ENCODE data around the gene PLEKHG5. TPM values are rescaled to one million over a fixed set of nuclear protein-coding genes. Genes with fewer than 3 reads are reported as not detected.

The PLEKHG5 gene
- polyA plus RNA-seq, 1 experiment, result 4.2 TPM

GRCh38 chr1:6466751-6467150 is 24.7 kb downstream of the PLEKHG5 start:
- TF ChIP-seq, protein P1, sequence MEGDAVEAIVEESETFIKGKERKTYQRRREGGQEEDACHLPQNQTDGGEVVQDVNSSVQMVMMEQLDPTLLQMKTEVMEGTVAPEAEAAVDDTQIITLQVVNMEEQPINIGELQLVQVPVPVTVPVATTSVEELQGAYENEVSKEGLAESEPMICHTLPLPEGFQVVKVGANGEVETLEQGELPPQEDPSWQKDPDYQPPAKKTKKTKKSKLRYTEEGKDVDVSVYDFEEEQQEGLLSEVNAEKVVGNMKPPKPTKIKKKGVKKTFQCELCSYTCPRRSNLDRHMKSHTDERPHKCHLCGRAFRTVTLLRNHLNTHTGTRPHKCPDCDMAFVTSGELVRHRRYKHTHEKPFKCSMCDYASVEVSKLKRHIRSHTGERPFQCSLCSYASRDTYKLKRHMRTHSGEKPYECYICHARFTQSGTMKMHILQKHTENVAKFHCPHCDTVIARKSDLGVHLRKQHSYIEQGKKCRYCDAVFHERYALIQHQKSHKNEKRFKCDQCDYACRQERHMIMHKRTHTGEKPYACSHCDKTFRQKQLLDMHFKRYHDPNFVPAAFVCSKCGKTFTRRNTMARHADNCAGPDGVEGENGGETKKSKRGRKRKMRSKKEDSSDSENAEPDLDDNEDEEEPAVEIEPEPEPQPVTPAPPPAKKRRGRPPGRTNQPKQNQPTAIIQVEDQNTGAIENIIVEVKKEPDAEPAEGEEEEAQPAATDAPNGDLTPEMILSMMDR (IDR thresholded peaks at IDR 0.05; ENCODE audit: low read depth, low read length), result no peak
- DNase-seq (ENCODE audit: low read depth, low spot score), result no peak
- ChIA-PET POLR2A (interaction anchor here (0.7 kb wide), 1 partner anchor 259 kb away, joined by 3 read pairs; no protein-coding TSS in a partner anchor), CTCF (interaction anchor here (0.5 to 2.7 kb wide), 4 partner anchors 9 to 88 kb away, joined by 3 to 11 read pairs (median 4); partner anchors contain the start of gene TAS1R1)
- Histone ChIP-seq H3K4me3 (ENCODE audit: low read depth, low read length) (no peak overlapping the region), H3K9me3 (ENCODE audit: control insufficient read depth, insufficient read depth, low read length) (peaks cover 4% of the 10 kb centered on the region; the same call in 1 of the 2 replicates), H3K27me3 (ENCODE audit: control insufficient read depth, insufficient read depth, low read length) (peaks cover under 1% of the 10 kb centered on the region), H3K27ac (ENCODE audit: low read depth, low read length) (no peak overlapping the region)

GRCh38 chr1:6466023-6466422 is 25.4 kb downstream of the PLEKHG5 start, which contains the start of gene TNFRSF25:
Gene TNFRSF25, minus strand, starts transcription at chr1:6466173. Its CDS starts 66 bp downstream, at chr1:6466107.
- TF ChIP-seq, protein P1 (IDR thresholded peaks at IDR 0.05; ENCODE audit: low read depth, low read length), result no peak
- Histone ChIP-seq H3K9me3 (ENCODE audit: control insufficient read depth, insufficient read depth, low read length) (peaks cover 10% of the 10 kb centered on the region; the same call in 1 of the 2 replicates), H3K27ac (ENCODE audit: low read depth, low read length) (no peak within 1 kb of the TSS), H3K27me3 (ENCODE audit: control insufficient read depth, insufficient read depth, low read length) (peaks cover 4% of the 10 kb centered on the region), H3K4me3 (ENCODE audit: low read depth, low read length) (no peak within 1 kb of the TSS)
- POLR2A ChIA-PET, result interaction anchor here (0.7 kb wide), 1 partner anchor 259 kb away, joined by 3 read pairs; no protein-coding TSS in a partner anchor
- no peak for DNase-seq (ENCODE audit: low read depth, low spot score)
- CTCF ChIA-PET, result interaction anchor here (2.7 kb wide), 1 partner anchor 24 kb away, joined by 11 read pairs; no protein-coding TSS in a partner anchor

GRCh38 chr1:6465461-6466005 is 25.9 kb downstream of the PLEKHG5 start:
- DNase-seq (ENCODE audit: low read depth, low spot score), result no peak
- ChIA-PET POLR2A (no interaction called here), CTCF (no interaction called here)
- H3K27ac ChIP-seq (ENCODE audit: low read depth, low read length), result no peak overlapping the region
- H3K27me3 ChIP-seq (ENCODE audit: control insufficient read depth, insufficient read depth, low read length), result peaks cover 4% of the 10 kb centered on the region
- TF ChIP-seq, protein P1 (IDR thresholded peaks at IDR 0.05; ENCODE audit: low read depth, low read length), result no peak
- H3K4me3 ChIP-seq (ENCODE audit: low read depth, low read length), result no peak overlapping the region
- peaks cover 10% of the 10 kb centered on the region; the same call in 1 of the 2 replicates for H3K9me3 ChIP-seq (ENCODE audit: control insufficient read depth, insufficient read depth, low read length)

DNA sequence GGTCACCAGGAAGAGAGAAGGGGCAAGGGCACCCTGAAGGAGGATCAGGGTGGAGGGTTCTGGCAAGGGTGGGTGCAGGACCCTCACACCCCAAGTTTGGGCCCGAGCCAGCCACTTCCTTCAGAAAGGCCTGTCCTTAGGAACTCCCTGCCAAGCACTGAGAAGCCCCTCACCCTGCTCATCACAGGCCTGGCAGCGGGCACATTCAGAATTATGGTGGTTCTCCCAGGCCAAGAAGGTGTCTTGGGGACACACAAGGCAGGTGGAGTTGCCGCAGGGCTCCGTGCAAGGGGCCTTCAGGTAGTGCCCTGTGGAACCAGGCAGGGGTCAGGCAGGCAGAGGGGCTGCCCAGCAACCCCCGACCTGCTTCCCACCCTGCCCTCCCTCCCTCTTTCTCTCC is 26.6 kb downstream of the PLEKHG5 start:
- ChIA-PET POLR2A (interaction anchor here (0.6 kb wide), 1 partner anchor 21 kb away, joined by 4 read pairs; no protein-coding TSS in a partner anchor), CTCF (interaction anchor here (0.6 to 1.7 kb wide), 2 partner anchors 27 to 1516 kb away, joined by 3 to 8 read pairs; no protein-coding TSS in a partner anchor)

More for the DNA sequence above, 26.6 kb downstream of the PLEKHG5 start:
- no peak overlapping the region for H3K27ac ChIP-seq (ENCODE audit: low read depth, low read length)
- H3K9me3 ChIP-seq (ENCODE audit: control insufficient read depth, insufficient read depth, low read length), result peaks cover 10% of the 10 kb centered on the region; the same call in 1 of the 2 replicates
- H3K4me3 ChIP-seq (ENCODE audit: low read depth, low read length), result no peak overlapping the region
- TF ChIP-seq, protein P1 (IDR thresholded peaks at IDR 0.05; ENCODE audit: low read depth, low read length), result no peak
- H3K27me3 ChIP-seq (ENCODE audit: control insufficient read depth, insufficient read depth, low read length), result peaks cover 6% of the 10 kb centered on the region
- no peak for DNase-seq (ENCODE audit: low read depth, low spot score)
